IMR-90 (cell line): ENCODE results near the gene VEGFA. TPM values are rescaled to one million over a fixed set of nuclear protein-coding genes. Genes with fewer than 3 reads are reported as not detected.

Experiments used
- ATAC-seq: fragments of 200-7000 bp; cut with Tn5 transposase; 2 replicates; pipeline ENCODE4 v1.9.1; 2020; ENCODE audit warnings: low read depth, mild to moderate bottlenecking, moderate library complexity
- BruUV-seq: library from RNA; stranded (reverse); fragments of 400-500 nt; replicated peaks from 2 replicates; lab custom pipeline; 2021; lab: Mats Ljungman, UMichigan
- CTCF ChIA-PET: fragments of 300-600 bp; formaldehyde crosslinking; extraction: SDS; loops from one replicate; lab custom pipeline; 2021; ENCODE audit warnings: antibody characterized with exemption; lab: Yijun Ruan, JAX
- POLR2A ChIA-PET: fragments of 300-600 bp; sonication (Branson Sonifier 250); formaldehyde crosslinking; loops from one replicate; lab custom pipeline; 2022; ENCODE audit warnings: antibody characterized with exemption; ENCODE audit not compliant: unreplicated experiment; lab: Charles Lee
- DNase-seq: peaks from one replicate; pipeline ENCODE4 v3.0.0; 2013
- H2AFZ ChIP-seq: replicated peaks from 2 replicates; pipeline ENCODE3; 2013; ENCODE audit warnings: low read length, mild to moderate bottlenecking; ENCODE audit not compliant: poor library complexity
- H2AK5ac ChIP-seq: 2 replicates; pipeline ENCODE4 v1.6.1; 2013; ENCODE audit warnings: low read depth, low read length, inconsistent platforms
- H2AK9ac ChIP-seq: replicated peaks from 2 replicates; pipeline ENCODE3; 2013; ENCODE audit warnings: mild to moderate bottlenecking, low read depth, low read length, moderate library complexity; ENCODE audit not compliant: poor library complexity
- H2BK120ac ChIP-seq: 2 replicates; pipeline ENCODE4 v1.6.1; 2013; ENCODE audit warnings: low read depth, low read length, inconsistent platforms
- H2BK15ac ChIP-seq: 3 replicates; pipeline ENCODE4 v1.6.1; 2013; ENCODE audit warnings: low read depth, low read length, inconsistent platforms
- H2BK20ac ChIP-seq: 2 replicates; pipeline ENCODE4 v1.6.1; 2013; ENCODE audit warnings: low read depth, mild to moderate bottlenecking, inconsistent platforms, low read length, moderate library complexity
- H2BK5ac ChIP-seq: 2 replicates; pipeline ENCODE4 v1.6.1; 2013; ENCODE audit warnings: mild to moderate bottlenecking, low read depth, low read length, inconsistent platforms; ENCODE audit not compliant: poor library complexity, severe bottlenecking
- H3K14ac ChIP-seq: replicated peaks from 2 replicates; pipeline ENCODE4 v1.6.1; 2013; ENCODE audit warnings: low read depth, low read length, inconsistent platforms
- H3K18ac ChIP-seq: 2 replicates; pipeline ENCODE4 v1.6.1; 2013; ENCODE audit warnings: low read depth, low read length, control low read depth
- H3K23ac ChIP-seq: 2 replicates; pipeline ENCODE4 v1.6.1; 2013; ENCODE audit warnings: low read depth, low read length, inconsistent platforms
- H3K27ac ChIP-seq: 2 replicates; pipeline ENCODE4 v1.5.1; 2013; ENCODE audit warnings: mild to moderate bottlenecking, control low read depth, low read length; ENCODE audit not compliant: insufficient read depth
- H3K27me3 ChIP-seq: 2 replicates; pipeline ENCODE4 v1.6.1; 2013; ENCODE audit warnings: low read length; ENCODE audit not compliant: control insufficient read depth, insufficient read depth
- H3K36me3 ChIP-seq: 2 replicates; pipeline ENCODE4 v1.6.1; 2013; ENCODE audit warnings: low read length, mixed read lengths; ENCODE audit not compliant: control insufficient read depth, insufficient read depth
- H3K4ac ChIP-seq: 2 replicates; pipeline ENCODE4 v1.6.1; 2013; ENCODE audit warnings: low read depth, low read length, inconsistent platforms
- H3K4me1 ChIP-seq: 2 replicates; pipeline ENCODE4 v1.6.1; 2013; ENCODE audit warnings: low read length, mixed read lengths; ENCODE audit not compliant: control insufficient read depth, insufficient read depth
- H3K4me2 ChIP-seq: 2 replicates; pipeline ENCODE4 v1.6.1; 2013; ENCODE audit warnings: low read depth, mild to moderate bottlenecking, control low read depth, low read length, moderate library complexity
- H3K4me3 ChIP-seq: 2 replicates; pipeline ENCODE4 v1.5.1; 2013; ENCODE audit warnings: low read depth, mild to moderate bottlenecking, control low read depth, low read length, moderate library complexity; ENCODE audit not compliant: insufficient read depth
- H3K56ac ChIP-seq: 2 replicates; pipeline ENCODE4 v1.6.1; 2013; ENCODE audit warnings: low read length, inconsistent platforms; ENCODE audit not compliant: insufficient read depth; ENCODE audit errors: extremely low read depth
- H3K79me1 ChIP-seq, 2 experiments: 2 replicates each; pipeline ENCODE4 v1.6.1; 2013; ENCODE audit warnings: low read length in 2 of 2, inconsistent platforms in 1 of 2, low read depth in 1 of 2
- H3K9ac ChIP-seq: 2 replicates; pipeline ENCODE4 v1.6.1; 2013; ENCODE audit warnings: low read depth, low read length, control low read depth
- H3K9me1 ChIP-seq: 2 replicates; pipeline ENCODE4 v1.6.1; 2013; ENCODE audit warnings: low read length, inconsistent platforms; ENCODE audit not compliant: insufficient read depth
- H3K9me3 ChIP-seq: 2 replicates; pipeline ENCODE4 v1.6.1; 2013; ENCODE audit warnings: low read length; ENCODE audit not compliant: control insufficient read depth, insufficient read depth
- H4K20me1 ChIP-seq: 2 replicates; pipeline ENCODE4 v1.6.1; 2013; ENCODE audit warnings: low read length, inconsistent platforms; ENCODE audit not compliant: insufficient read depth
- H4K5ac ChIP-seq: 2 replicates; pipeline ENCODE4 v1.6.1; 2013; ENCODE audit warnings: mild to moderate bottlenecking, low read depth, low read length, control low read depth
- H4K8ac ChIP-seq, 2 experiments: 2 replicates each; pipeline ENCODE4 v1.6.1; 2013; ENCODE audit warnings: low read depth in 2 of 2, low read length in 2 of 2, control low read depth in 1 of 2, inconsistent platforms in 1 of 2
- H4K91ac ChIP-seq: 2 replicates; pipeline ENCODE4 v1.6.1; 2013; ENCODE audit warnings: low read depth, low read length, inconsistent platforms; ENCODE audit not compliant: insufficient read depth
- MXI1 ChIP-seq: IDR thresholded peaks from 2 replicates; pipeline ENCODE4 v1.6.1; 2012; ENCODE audit warnings: low read depth, mild to moderate bottlenecking, low read length, moderate library complexity, borderline replicate concordance
- RCOR1 ChIP-seq: IDR thresholded peaks from 2 replicates; pipeline ENCODE4 v1.6.1; 2012; ENCODE audit warnings: mild to moderate bottlenecking, low read length, improper control_type of control experiment; ENCODE audit not compliant: insufficient replicate concordance
- RFX5 ChIP-seq: IDR thresholded peaks from 2 replicates; pipeline ENCODE4 v1.8.0; 2012; ENCODE audit warnings: low read depth, mild to moderate bottlenecking, low read length, moderate library complexity
- SMC3 ChIP-seq: fragments of 150-350 bp; IDR thresholded peaks from 2 replicates; pipeline ENCODE4 v1.6.1; 2016; ENCODE audit warnings: low read depth, mild to moderate bottlenecking, antibody characterized with exemption, low read length, moderate library complexity
- WGBS, 2 experiments: methylation state at CpG; one replicate each; pipeline versions ENCODE4 v1.1.5 to v1.1.7; 2013; ENCODE audit warnings: missing lambda C conversion rate in 2 of 2; ENCODE audit not compliant: insufficient read length in 1 of 2; ENCODE audit errors: extremely low coverage in 2 of 2; 5-methylcytosine and 5-hydroxymethylcytosine counted together
- dilution Hi-C: fragments of 300-500 bp; cut with HindIII; formaldehyde crosslinking; loops from one replicate; pipeline ENCODE4 v1.14.3; 2018; ENCODE audit warnings: low sequenced_read_pairs; ENCODE audit not compliant: unreplicated experiment
- in situ Hi-C: fragments of 300-500 bp; cut with MboI; formaldehyde crosslinking; loops from 3 replicates; pipeline ENCODE4 v1.14.3; 2019; ENCODE audit warnings: low sequenced_read_pairs, inconsistent platforms, mixed read lengths
- intact Hi-C: fragments of 100-400 bp; cut with micrococcal nuclease; formaldehyde crosslinking; loops from 2 replicates; pipeline ENCODE4 v1.10.0; 2022
- polyA plus RNA-seq, 3 experiments: library from polyadenylated mRNA; depleted of rRNA; stranded (reverse); fragments of >200 nt; gene quantifications; 2 replicates each; pipeline ENCODE4 v1.2.3, GENCODE V29; 2012; ENCODE audit warnings: low replicate concordance in 1 of 3
- total RNA-seq: library from RNA; depleted of rRNA; stranded (reverse); fragments of >200 nt; gene quantifications from 2 replicates; pipeline ENCODE4 v1.2.3, GENCODE V29; 2012

The VEGFA gene
- total and polyA plus RNA-seq, 2 of the 4 experiments (the other 2 are of a cell fraction): 190 to 234 TPM

- no CpG with 5 or more reads among the region's 4 CpGs for WGBS, 2 experiments
- no TSS peak for BruUV-seq
Measured at GRCh38 chr6:43828711-43829110, 58.7 kb downstream of the VEGFA start.

More at GRCh38 chr6:43828711-43829110, 58.7 kb downstream of the VEGFA start:
- in situ Hi-C loops (no loop called here), dilution Hi-C loops (no loop called here), intact Hi-C loops (no loop called here)
- Histone ChIP-seq H2BK20ac (no peak overlapping the region), H2BK5ac (no peak overlapping the region), H3K4me1 (peaks cover 5% of the 10 kb centered on the region; the same call in 1 of the 2 replicates), H3K9ac (no peak overlapping the region), H3K14ac (no peak overlapping the region), H4K5ac (no peak overlapping the region), H3K9me3 (no peaks in the 10 kb centered on the region), H4K20me1 (no peaks in the 10 kb centered on the region), H2AK5ac (no peak overlapping the region), H2AFZ (no peak overlapping the region), H3K9me1 (peaks cover 3% of the 10 kb centered on the region; the same call in 1 of the 2 replicates), H4K91ac (no peak overlapping the region), H3K4ac (no peak overlapping the region), H2AK9ac (no peak overlapping the region), H3K36me3 (no peaks in the 10 kb centered on the region), H3K27ac (no peak overlapping the region), H2BK120ac (no peak overlapping the region), H3K56ac (no peak overlapping the region), H3K23ac (no peak overlapping the region), H3K18ac (no peak overlapping the region), H4K8ac (no peak overlapping the region), H3K27me3 (peaks cover 48% of the 10 kb centered on the region), H3K4me2 (no peak overlapping the region), H2BK15ac (no peak overlapping the region), H3K79me1 (no peaks in the 10 kb centered on the region), H3K4me3 (no peak overlapping the region)
- DNase-seq (no peak), ATAC-seq (no peak)
- no peak for TF ChIP-seq RCOR1
- TF ChIP-seq RFX5: no peak
- no peak for TF ChIP-seq SMC3
- no peak for TF ChIP-seq MXI1
- ChIA-PET CTCF (interaction anchor here (0.9 to 1.3 kb wide), 2 partner anchors 21 to 54 kb away, joined by 3 to 4 read pairs; no protein-coding TSS in a partner anchor), POLR2A (no interaction called here)
